GM18511 (cell line): ENCODE results near the gene KCNK5.

Experiments used
- ATAC-seq: cut with Tn5 transposase; IDR thresholded peaks from one replicate; pipeline ENCODE4 v1.9.1; 2021; ENCODE audit warnings: mild to moderate bottlenecking, moderate library complexity; ENCODE audit not compliant: unreplicated experiment

Gene KCNK5

DNA sequence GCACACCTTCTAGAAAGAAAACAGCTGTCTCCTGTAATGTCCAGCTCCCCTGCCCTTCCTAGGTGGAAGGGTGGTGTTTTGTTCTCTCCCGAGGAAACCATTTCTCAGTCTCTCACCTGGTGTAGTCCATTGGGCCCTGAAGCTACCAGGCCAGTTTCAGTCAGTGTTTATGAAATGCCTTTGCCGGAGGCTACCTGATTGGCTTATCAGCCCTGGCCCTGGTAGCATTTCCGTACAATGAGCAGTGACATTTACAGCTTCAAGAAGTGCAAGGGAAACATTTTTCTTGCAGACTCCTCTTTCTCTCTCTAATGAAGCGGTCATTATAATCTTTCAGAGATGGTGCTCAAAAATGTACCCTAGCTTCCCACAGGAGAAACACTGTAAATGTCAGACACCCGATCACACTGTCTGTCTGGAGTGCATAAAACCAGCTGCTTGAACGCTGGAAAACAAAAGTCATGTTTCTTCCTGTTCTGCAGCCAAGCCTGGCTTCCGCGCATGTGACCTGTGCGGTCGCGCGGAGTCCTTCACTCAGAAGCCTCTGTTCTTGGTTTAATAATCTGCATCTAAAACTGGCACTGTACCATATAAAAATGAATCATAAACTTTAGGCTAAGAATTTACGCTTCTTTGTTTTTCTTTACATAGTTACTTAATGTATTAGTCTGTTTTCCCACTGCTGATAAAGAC lies 85.9 kb downstream of the KCNK5 start:
- ATAC-seq: no peak

DNA sequence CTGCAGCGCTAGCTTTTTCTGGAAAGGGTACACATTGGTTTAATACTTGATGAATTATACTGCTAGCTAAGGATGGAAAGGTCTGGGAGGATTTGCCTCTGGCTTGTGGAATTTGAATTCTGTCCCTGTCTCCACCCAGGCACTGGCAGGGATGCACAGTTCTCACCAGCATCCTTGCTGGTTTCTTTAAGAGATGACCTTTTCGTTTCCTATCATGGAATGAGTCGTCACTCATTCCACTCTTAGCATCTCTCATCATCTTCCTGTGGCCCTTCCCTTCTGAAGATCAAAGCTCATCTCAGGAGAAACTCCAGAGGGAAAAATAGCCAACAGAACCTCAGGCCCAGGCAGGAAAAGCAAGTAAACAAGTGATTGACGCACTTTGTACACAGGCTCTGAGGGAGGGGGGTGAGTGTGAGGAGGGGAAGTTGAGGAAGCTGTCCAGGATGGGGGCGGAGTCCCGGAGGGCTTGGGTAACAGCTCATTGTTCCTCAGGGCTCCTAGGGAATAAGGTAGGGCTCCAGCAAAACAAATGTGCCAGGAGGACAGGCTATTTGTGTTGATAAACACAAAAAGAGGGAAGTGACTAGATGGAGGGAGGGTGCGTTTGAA lies 88.6 kb downstream of the KCNK5 start:
- ATAC-seq: no peak
